Fibroblast of lung (primary cell): ENCODE data around the gene COL3A1.

Experiments used
- CTCF ChIP-seq, 2 donors: IDR thresholded peaks in 1 of 2; conservative IDR thresholded peaks in 1 of 2; 1 replicate in 1 of 2; 2 replicates in 1 of 2; pipeline ENCODE4 v1.5.1; 2011 to 2012; ENCODE audit warnings: low read length in 2 of 2, control low read depth in 1 of 2, inconsistent platforms in 1 of 2, low read depth in 1 of 2, mild to moderate bottlenecking in 1 of 2
- EZH2 ChIP-seq: IDR thresholded peaks from 2 replicates; pipeline ENCODE4 v1.5.1; 2012; ENCODE audit warnings: low read length, control low read depth, mild to moderate bottlenecking; ENCODE audit errors: missing control alignments

- TF ChIP-seq CTCF (conservative IDR thresholded peaks at IDR 0.05 in 1 of 2, IDR thresholded peaks at IDR 0.05 in 1 of 2; ENCODE audit: low read depth in 1 of 2, low read length in 2 of 2) (no peak), EZH2 (no peak)
Measured at GRCh38 chr2:189014449-189015138, 40.4 kb downstream of the COL3A1 start.
